ENCODE measurements around the gene TMEM182. TPM values are rescaled to one million over a fixed set of nuclear protein-coding genes. Genes with fewer than 3 reads are reported as not detected.

Gene TMEM182
- total RNA-seq, 2 donors from 2014 or later, result 4.2 to 5.6 TPM

GRCh38 chr2:102852867-102853266, 91.0 kb downstream of the TMEM182 start:
- H3K4me3 Mint-ChIP-seq, result no peak overlapping the region
- 96 to 100% methylated on average over 2 to 3 of the region's 3 CpGs for WGBS, 2 experiments (ENCODE audit: insufficient coverage in 1 of 2, insufficient read length in 1 of 2)
- H3K4me1 ChIP-seq (ENCODE audit: control insufficient read depth, insufficient read depth, low read length), result no peaks in the 10 kb centered on the region

More at GRCh38 chr2:102852867-102853266, 91.0 kb downstream of the TMEM182 start:
- Mint-ChIP-seq H3K36me3 (ENCODE audit: low read depth) (peaks cover 5% of the 10 kb centered on the region), H3K9me3 (peaks cover 25% of the 10 kb centered on the region), H3K27ac (no peak overlapping the region), H3K4me1 (peaks cover 3% of the 10 kb centered on the region), H3K27me3 (ENCODE audit: insufficient read depth) (peaks cover 2% of the 10 kb centered on the region)
- Histone ChIP-seq H3K27ac (ENCODE audit: low read depth, low read length) (no peak overlapping the region), H3K36me3 (ENCODE audit: control insufficient read depth, insufficient read depth, low read length) (no peaks in the 10 kb centered on the region), H3K9ac (ENCODE audit: extremely low read depth, low read length, poor library complexity, severe bottlenecking) (no peak overlapping the region), H3K27me3 (ENCODE audit: control insufficient read depth, insufficient read depth, low read length, poor library complexity, severe bottlenecking) (no peaks in the 10 kb centered on the region), H3K4me3 (ENCODE audit: low read length) (no peak overlapping the region), H3K9me3 (ENCODE audit: control insufficient read depth, low read length) (no peaks in the 10 kb centered on the region)
- TF ChIP-seq CTCF (conservative IDR thresholded peaks at IDR 0.05), result no peak
- no peak for DNase-seq

Other genes starting within 250 kb of the TMEM182 start
- not detected for gene SLC9A2, start 142.5 kb upstream of the TMEM182 start, total RNA-seq